Limb (tissue), 2 donors: ENCODE measurements around the gene LCA5.
A peak's percentile ranks its signal among the peaks of the same experiment; 100 is the strongest.
"Not testable (repeated sequence)": the region's sequence is repeated elsewhere in the genome, so short reads cannot be mapped to it uniquely, and the experiment has no call there.

Source experiments
- DNase-seq, 2 donors: peaks; one replicate each; pipeline ENCODE4 v3.0.0-alpha.2; 2016; ENCODE audit errors: extremely low spot score in 2 of 2

The LCA5 gene

GRCh38 chr6:79536954-79537747 is at the start of gene LCA5:
LCA5 (minus strand) TSS chr6:79537430; CDS start chr6:79518894, 18,536 bp downstream.
- DNase-seq = peak; percentile 94 to 98

- DNase-seq = no peak
These were observed 49.3 kb upstream of the LCA5 start for GRCh38 chr6:79586548-79586947.

DNA sequence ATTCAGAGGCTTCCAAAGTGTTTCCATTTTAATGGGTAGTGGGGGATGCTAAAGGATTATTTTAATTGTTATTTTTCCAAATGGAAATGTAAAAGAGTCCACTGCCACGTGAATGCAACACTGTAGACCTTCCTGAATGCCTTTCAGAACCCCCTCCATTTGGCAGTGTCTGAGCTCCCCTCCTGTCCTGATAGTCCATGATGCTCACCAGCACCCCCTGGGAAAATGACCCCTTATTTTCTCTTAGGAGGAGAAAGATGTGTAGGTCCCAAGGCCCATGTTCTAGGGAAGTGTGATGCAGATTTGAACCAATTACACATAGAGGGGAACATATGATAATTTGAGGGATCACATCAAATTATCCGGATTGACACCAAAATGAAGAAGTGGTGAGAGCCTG is 47.1 kb upstream of the LCA5 start:
- no peak for DNase-seq

GRCh38 chr6:79577926-79578325 is 40.7 kb upstream of the LCA5 start:
- DNase-seq = not testable (repeated sequence)

DNA sequence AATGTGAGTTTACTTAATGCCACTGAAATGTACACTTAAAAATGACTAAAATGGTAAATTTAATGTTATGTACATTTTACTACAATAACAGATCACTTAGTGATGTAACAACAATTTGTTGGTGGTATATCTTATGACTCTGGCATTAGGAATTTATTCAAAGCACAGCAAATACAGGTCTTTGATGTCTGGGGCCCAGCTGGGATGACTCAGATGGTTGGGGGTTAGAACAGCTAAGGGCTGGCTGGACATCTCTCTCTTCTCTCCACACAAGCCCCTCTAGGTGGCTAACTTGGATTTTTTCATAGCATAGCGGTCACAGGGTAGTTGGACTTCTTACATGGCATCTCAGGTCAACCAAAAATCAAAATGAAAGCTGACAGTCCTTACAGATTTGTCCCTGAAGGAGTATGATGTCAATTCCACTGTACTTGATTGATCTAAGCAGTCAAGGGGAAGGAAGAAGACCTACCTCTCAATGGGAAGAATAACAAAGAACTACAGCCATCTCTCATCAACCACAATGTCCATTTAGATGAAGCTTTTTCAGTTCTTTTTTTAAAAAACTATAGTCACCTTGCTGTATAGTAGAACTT is 37.5 kb upstream of the LCA5 start:
- DNase-seq = no peak

DNA sequence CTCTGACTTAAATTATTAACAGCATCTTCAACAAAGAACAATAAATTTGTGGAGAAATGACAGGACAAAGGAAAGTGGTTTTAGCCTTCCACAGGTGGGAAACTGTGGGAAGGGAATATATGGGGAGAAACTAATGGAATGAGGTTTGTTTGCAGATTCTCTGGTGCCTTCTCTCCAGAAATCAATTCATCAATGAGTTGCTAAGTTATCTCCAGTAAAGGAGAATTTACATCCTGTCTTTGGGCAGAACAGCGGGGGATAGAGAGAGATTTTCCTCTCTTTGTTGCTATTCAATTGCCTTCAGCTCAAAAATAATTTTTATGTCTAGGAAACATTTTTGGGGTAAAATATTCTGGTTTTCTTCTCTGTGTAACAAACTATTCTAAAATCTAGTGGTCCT is 36.9 kb upstream of the LCA5 start:
- DNase-seq = no peak

GRCh38 chr6:79571030-79571367 is 33.8 kb upstream of the LCA5 start:
- DNase-seq = no peak

- peak in 1 of 2 donors; percentile 48 for DNase-seq
These were observed 33.1 kb upstream of the LCA5 start for GRCh38 chr6:79570129-79571029.

GRCh38 chr6:79568996-79569395 is 31.8 kb upstream of the LCA5 start:
- DNase-seq = no peak

GRCh38 chr6:79564636-79565035 is 27.4 kb upstream of the LCA5 start:
- no peak for DNase-seq

DNA sequence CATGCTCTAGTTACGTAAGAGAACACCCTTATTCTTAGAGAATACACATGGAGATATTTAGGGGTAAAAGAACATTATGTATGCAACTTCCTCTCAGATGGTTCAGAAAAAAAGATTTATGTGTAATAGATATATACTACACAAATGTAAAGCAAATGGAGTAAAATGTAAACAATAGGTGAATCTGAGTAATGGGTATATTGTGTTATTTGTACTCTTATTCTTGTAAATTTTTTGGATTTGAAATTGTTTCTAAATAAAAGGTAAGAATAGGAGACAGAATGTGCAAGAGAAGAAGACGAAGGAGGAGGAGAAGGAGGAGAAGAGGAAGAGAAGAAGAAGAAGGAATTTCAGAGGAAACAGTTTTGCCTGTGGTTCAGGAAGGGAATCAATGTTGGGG is 22.5 kb upstream of the LCA5 start:
- no peak for DNase-seq

DNA sequence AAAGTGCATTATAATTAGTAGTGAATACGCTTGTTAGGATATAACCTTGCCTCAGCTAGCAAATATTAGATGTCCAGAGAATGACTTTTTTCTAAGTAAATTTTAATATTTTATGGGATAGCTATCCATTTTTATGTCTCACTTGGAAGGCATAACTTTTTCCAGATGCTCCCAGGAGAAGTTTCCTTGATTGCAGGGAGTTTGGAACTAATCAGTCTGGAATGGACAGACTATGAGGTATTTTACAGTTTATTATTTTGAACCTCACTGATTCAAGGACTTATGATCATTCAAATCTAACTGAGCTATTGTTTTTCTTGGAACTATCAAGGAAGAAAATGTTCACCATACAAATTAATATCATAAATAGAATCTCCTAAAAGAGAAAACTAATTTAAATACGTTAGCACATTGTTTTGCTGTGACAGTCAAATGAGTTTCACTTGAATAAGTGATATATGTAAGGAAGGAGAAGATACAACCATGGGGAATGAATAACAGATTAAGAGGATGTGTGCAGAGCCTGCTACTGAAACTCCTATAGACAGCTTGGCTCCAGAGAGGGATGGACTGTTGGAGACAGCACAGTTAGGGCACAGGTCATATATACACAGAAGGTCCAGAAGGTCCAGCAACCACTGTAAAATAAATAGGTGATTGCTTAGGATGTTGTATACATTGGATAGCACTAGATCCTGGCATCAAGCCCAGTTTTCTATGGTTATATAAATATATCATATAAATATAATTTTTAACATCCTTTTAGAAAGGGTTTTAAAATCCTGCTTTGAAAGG is 20.6 kb upstream of the LCA5 start:
- no peak for DNase-seq

DNA sequence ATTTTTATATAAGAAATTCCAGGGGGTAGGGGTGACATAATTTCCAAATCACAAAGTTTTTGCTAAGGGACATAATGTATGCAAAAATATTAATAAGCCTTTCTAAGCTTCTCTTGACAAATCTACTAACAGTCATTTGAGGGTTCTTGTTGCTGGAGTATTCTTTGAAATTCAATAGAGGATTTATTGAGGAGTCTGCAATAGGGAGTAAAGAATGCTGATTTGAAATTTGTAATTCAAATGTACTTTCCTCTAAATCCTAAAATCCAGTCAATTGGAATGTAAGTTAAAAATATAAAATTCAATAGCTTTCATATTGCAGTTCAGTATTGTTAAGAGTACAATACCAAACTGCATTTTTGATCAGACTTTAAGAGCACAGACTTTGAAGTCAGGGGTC is 17.1 kb upstream of the LCA5 start:
- DNase-seq = no peak

- DNase-seq = no peak
These were observed 14.2 kb upstream of the LCA5 start for GRCh38 chr6:79551401-79551800.

- DNase-seq = no peak
These were observed 11.1 kb upstream of the LCA5 start for GRCh38 chr6:79548304-79548703.

GRCh38 chr6:79546186-79546585 is 9.0 kb upstream of the LCA5 start:
- DNase-seq = no peak

- DNase-seq = peak; percentile 69 to 86
These were observed 7.8 kb upstream of the LCA5 start for GRCh38 chr6:79544939-79545450.

DNA sequence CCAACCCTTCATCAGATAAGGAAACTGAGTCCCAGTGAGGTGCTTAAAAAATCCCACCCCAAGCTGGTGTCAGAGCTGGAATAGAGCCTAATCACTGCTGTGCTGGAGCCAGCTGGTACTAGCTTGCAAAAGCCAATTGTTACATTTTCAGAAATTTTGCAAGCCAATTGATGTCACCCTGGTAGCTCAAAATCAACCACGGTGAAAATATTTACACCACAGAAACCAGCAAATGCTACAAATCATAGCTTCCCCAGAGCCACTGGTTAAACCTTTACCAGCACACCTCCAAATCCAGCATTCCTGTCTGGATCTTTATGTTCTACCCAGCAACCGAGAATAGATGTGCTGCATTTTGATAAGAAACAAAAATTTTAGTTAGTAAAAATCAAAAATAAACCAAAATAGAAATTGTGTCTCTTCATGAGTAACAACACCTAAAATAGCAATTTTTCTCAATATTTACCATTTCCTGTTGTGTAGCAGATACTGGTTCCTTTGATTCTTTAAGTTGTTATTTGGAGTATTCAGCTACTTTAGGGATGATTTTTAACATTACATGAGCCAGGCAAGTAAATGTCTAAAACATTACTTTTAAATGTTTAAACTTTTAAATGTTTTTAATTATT is 7.2 kb upstream of the LCA5 start:
- peak in 1 of 2 donors; percentile 24 for DNase-seq

GRCh38 chr6:79543886-79544285 is 6.7 kb upstream of the LCA5 start:
- DNase-seq = no peak

- DNase-seq = no peak
These were observed 6.2 kb upstream of the LCA5 start for GRCh38 chr6:79543411-79543810.
